HG03095 (cell line): ENCODE measurements around the gene EHBP1.
"Not testable (repeated sequence)": the region's sequence is repeated elsewhere in the genome, so short reads cannot be mapped to it uniquely, and the experiment has no call there.

Source experiments
- ATAC-seq: cut with Tn5 transposase; IDR thresholded peaks from one replicate; pipeline ENCODE4 v1.9.1; 2021; ENCODE audit warnings: moderate library complexity; ENCODE audit not compliant: unreplicated experiment

The EHBP1 gene

DNA sequence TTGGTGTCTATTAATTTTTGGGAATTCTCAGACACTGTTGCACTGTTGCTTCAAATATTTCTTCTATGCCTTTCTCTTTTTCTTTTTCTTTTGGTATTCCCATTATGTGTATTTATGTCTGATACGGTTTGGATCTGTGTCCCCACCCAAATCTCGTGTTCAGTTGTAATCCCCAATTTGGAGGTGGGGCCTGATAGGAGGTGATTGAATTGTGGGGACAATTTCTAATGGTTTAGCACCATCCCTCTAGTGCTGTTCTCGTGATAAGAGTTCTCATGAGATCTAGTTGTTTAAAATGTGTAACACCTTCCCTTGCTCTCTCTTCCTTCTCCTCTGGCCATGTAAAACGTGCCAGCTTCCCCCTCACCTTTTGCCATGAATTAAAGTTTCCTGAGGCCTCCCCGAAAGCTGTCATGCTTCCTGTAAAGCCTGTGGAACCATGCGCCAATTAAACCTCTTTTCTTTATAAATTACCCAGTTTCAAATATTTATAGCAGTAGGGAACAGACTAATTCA lies 26.8 kb downstream of the EHBP1 start:
- no peak for ATAC-seq

GRCh38 chr2:62733546-62733945 lies 28.0 kb downstream of the EHBP1 start:
- ATAC-seq: no peak

- ATAC-seq: no peak
These were observed 31.5 kb downstream of the EHBP1 start for GRCh38 chr2:62736899-62737559.

GRCh38 chr2:62738981-62739936 lies 33.7 kb downstream of the EHBP1 start:
- ATAC-seq: no peak

DNA sequence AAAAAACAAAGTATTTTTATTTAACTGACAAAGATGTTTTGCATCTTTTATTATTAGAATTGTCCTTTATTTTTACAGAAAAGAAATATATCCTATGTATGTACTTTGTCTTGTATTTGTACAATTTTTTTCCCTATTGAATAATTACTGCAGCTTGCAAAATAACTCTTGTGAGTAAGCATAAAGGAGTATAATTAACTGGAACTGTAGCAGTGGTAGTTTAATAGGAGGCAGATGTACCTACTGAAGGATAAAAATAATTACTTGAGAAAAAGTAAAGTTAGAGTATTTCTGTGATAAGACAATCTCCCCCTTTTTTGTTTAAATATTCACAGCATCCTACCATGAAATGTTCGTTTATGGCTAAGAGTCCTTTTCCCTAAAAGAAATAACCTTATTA lies 34.7 kb downstream of the EHBP1 start:
- ATAC-seq: no peak

GRCh38 chr2:62741127-62741526 lies 35.6 kb downstream of the EHBP1 start:
- ATAC-seq: no peak

DNA sequence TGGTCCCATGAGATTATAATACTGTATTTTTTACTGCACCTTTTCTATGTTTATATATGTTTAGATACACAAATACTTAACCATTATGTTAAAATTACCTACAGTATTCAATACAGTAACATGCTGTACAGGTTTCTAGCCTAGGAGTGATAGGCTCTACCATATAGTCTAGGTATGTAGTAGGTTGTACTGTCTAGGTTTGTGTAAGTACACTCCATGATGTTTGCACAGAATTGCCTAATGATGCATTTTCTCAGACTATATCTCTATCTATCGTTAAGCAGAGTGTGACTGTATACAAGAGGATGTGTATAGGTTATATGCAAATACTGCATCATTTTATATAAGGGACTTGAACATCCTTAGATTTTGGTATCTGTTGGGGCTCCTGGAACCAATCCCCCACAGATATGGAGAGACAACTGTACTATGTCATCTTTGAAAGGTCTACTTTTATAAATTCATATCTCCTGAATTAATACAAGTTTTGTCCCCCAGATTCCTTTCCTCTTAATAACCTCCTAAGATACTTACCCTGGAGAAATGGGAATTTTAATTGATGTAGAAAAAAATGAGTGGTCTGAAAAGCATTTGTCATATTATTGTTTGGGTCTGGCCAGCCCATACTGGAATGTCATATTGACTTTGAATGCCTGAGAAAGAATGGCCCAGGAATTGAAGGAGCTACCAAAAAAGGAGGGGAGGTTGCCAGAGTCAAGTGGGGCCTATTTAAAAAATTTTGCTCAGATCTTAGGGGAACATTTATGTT lies 36.6 kb downstream of the EHBP1 start:
- ATAC-seq: no peak

- no peak for ATAC-seq
These were observed 38.0 kb downstream of the EHBP1 start for GRCh38 chr2:62743506-62743905.

GRCh38 chr2:62744603-62745002 lies 39.1 kb downstream of the EHBP1 start:
- no peak for ATAC-seq

GRCh38 chr2:62745891-62746481 lies 40.5 kb downstream of the EHBP1 start:
- ATAC-seq: no peak

- ATAC-seq: no peak
These were observed 41.7 kb downstream of the EHBP1 start for GRCh38 chr2:62747169-62747568.

- no peak for ATAC-seq
These were observed 42.4 kb downstream of the EHBP1 start for GRCh38 chr2:62747876-62748275.

- ATAC-seq: not testable (repeated sequence)
These were observed 43.6 kb downstream of the EHBP1 start for GRCh38 chr2:62749111-62749510.

DNA sequence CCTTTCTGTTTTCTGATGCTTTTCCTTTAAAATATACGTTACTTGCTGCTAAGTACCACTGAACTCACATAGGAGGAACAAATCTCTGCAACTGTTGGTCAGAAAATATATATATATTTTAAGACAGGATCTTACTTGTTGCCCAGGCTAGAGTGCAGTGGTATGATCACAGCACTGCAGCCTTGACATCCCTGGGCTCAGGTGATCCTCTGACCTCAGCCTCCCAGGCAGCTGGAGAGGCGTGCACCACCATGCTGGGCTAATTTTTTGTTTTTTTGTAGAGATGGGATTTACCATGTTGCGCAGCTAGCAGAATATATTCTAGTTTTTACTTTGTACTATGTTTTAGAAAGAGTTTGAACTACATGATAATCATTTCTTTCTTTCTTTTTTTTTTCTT lies 51.5 kb downstream of the EHBP1 start:
- ATAC-seq: no peak

DNA sequence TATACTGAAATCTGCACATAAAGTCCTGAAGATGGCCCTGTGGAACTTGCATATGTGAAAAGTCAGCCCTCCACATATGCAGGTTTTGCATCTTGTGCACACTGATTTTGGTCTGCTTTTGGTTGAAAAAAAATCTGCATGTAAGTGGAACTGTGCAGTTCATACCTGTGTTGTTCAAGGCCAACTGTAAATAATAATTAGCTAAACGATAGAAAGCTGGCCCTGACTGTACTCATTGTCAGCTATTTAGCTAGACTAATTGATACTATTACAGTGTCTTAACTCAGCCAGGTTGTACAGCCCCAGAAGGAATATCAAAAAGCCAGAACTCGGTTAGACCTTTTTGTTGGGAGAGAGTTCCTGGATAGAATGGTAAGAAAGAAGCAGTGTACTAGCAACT lies 54.5 kb downstream of the EHBP1 start:
- no peak for ATAC-seq

- no peak for ATAC-seq
These were observed 55.0 kb downstream of the EHBP1 start for GRCh38 chr2:62760555-62760954.

DNA sequence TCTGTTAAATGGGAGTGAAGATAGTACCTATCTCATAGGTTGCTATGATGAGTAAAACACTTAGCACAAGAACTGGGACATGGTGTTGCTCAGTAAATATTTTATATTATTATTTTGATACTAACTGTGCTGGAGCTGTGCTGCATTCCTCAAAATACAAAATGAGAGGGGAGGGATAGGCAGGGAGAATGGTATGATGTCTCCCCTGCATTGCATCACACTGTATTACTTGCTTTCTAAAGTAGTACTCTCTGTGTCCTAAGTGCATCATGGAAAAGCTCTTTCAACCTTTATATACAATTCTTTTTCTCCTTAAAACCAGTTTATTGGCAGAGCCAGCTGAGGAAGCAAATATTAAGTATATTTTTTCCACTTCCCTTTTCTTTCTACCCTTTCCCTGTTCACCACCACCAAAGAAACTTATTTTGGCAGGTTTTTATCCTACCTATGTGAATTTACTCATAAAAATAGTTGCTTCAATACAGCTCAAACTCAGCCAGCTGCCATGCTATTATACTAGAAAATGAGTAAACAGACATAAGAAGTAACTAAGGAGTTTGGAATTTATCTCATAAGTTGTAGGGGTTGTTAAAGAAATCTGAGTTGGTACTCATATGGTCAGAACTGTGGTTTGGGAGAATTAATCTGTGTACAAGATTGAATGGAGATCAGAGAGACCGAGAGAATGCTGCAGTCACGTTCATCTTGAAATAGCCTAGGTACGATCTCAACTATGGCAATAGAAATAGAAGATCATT lies 60.3 kb downstream of the EHBP1 start:
- ATAC-seq: no peak

DNA sequence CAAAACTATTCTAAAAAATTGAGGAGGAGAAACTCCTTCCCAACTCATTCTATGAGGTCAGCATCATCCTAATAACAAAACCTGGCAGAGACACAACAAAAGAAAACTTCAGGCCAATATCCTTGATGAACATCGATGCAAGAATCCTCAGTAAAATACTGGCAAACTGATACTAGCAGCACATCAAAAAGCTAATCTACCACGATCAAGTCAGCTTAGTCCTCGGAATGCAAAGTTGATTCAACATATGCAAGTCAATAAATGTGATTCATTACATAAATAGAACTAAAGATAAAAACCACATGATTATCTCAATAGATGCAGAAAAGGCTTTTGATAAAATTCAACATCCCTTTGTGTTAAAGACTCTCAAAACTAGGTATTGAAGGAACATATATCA lies 63.1 kb downstream of the EHBP1 start:
- ATAC-seq: no peak

DNA sequence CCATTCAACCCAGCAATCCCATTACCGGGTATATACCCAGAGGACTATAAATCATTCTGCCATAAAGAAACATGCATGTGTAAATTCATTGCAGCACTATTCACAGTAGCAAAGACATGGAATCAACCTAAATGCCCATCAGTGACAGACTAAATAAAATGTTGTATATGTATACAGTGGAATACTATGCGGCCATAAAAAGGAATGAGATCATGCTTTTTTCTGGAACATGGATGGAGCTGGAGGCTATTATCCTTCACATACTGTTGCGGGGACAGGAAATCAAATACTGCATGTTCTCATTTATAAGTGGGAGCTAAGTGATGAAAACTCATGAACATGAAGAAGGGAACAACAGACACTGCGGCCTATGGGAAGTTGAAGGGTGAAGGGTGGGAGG lies 65.1 kb downstream of the EHBP1 start:
- ATAC-seq: no peak
